ENCODE results near the gene CDCA4. TPM values are rescaled to one million over a fixed set of nuclear protein-coding genes. Genes with fewer than 3 reads are reported as not detected.

The CDCA4 gene
- total RNA-seq, 1 experiment from 2014 or later, result 41.4 TPM

GRCh38 chr14:104966981-104967385, 53.9 kb downstream of the CDCA4 start:
- H3K9me3 Mint-ChIP-seq (ENCODE audit: unreplicated experiment), result no peaks in the 10 kb centered on the region
- Histone ChIP-seq H3K4me1 (no peaks in the 10 kb centered on the region), H3K27me3 (replicated peaks; ENCODE audit: control insufficient read depth, insufficient read depth, low read length) (no peaks in the 10 kb centered on the region), H3K4me3 (ENCODE audit: low read depth, low read length) (no peak overlapping the region), H3K36me3 (ENCODE audit: control insufficient read depth, insufficient read depth, low read length) (no peaks in the 10 kb centered on the region), H3K9me3 (no peaks in the 10 kb centered on the region)
- CTCF ChIA-PET, result no interaction called here
- no peak overlapping the region for H3K4me3 Mint-ChIP-seq (ENCODE audit: unreplicated experiment)
- H3K36me3 Mint-ChIP-seq (ENCODE audit: insufficient read depth, unreplicated experiment), result no peaks in the 10 kb centered on the region
- POLR2A ChIA-PET, result no interaction called here
- no peak overlapping the region for H3K27ac Mint-ChIP-seq (ENCODE audit: unreplicated experiment)
- no peak for TF ChIP-seq CTCF (IDR thresholded peaks at IDR 0.05; ENCODE audit: insufficient read depth in 1 of 2, low read depth in 1 of 2, low read length in 1 of 2, severe bottlenecking in 1 of 2, unreplicated experiment in 1 of 2)
- no TSS peak for BruUV-seq (replicated peaks)
- intact Hi-C loops (cut with micrococcal nuclease; ENCODE audit: unreplicated experiment), result no loop called here
- H3K4me1 Mint-ChIP-seq (ENCODE audit: low read depth, unreplicated experiment), result no peaks in the 10 kb centered on the region
- DNase-seq, result no peak
- H3K27me3 Mint-ChIP-seq (ENCODE audit: insufficient read depth, unreplicated experiment), result peaks cover 3% of the 10 kb centered on the region

GRCh38 chr14:104966261-104966865, 54.5 kb downstream of the CDCA4 start:
- Mint-ChIP-seq H3K36me3 (ENCODE audit: insufficient read depth, unreplicated experiment) (no peaks in the 10 kb centered on the region), H3K27ac (ENCODE audit: unreplicated experiment) (no peak overlapping the region)
- no peaks in the 10 kb centered on the region for H3K9me3 ChIP-seq

GRCh38 chr14:104965561-104966231, 55.2 kb downstream of the CDCA4 start:
- CTCF ChIA-PET, result interaction anchor here (1.5 kb wide), 1 partner anchor 80 kb away, joined by 4 read pairs; no protein-coding TSS in a partner anchor
- Histone ChIP-seq H3K4me3 (ENCODE audit: low read depth, low read length) (no peak overlapping the region), H3K27me3 (replicated peaks; ENCODE audit: control insufficient read depth, insufficient read depth, low read length) (no peaks in the 10 kb centered on the region), H3K4me1 (no peaks in the 10 kb centered on the region), H3K9me3 (no peaks in the 10 kb centered on the region), H3K36me3 (ENCODE audit: control insufficient read depth, insufficient read depth, low read length) (no peaks in the 10 kb centered on the region)
- DNase-seq, result no peak
- BruUV-seq (replicated peaks), result no TSS peak
- Mint-ChIP-seq H3K36me3 (ENCODE audit: insufficient read depth, unreplicated experiment) (no peaks in the 10 kb centered on the region), H3K9me3 (ENCODE audit: unreplicated experiment) (no peaks in the 10 kb centered on the region), H3K4me1 (ENCODE audit: low read depth, unreplicated experiment) (no peaks in the 10 kb centered on the region), H3K27me3 (ENCODE audit: insufficient read depth, unreplicated experiment) (peaks cover 3% of the 10 kb centered on the region), H3K4me3 (ENCODE audit: unreplicated experiment) (no peak overlapping the region), H3K27ac (ENCODE audit: unreplicated experiment) (no peak overlapping the region)
- intact Hi-C loops (cut with micrococcal nuclease; ENCODE audit: unreplicated experiment), result no loop called here
- POLR2A ChIA-PET, result no interaction called here
- TF ChIP-seq CTCF (IDR thresholded peaks at IDR 0.05; ENCODE audit: insufficient read depth in 1 of 2, low read depth in 1 of 2, low read length in 1 of 2, severe bottlenecking in 1 of 2, unreplicated experiment in 1 of 2), result no peak

More at GRCh38 chr14:104966261-104966865, 54.5 kb downstream of the CDCA4 start:
- ChIA-PET CTCF (no interaction called here), POLR2A (no interaction called here)
- DNase-seq, result no peak
- no TSS peak for BruUV-seq (replicated peaks)
- no peaks in the 10 kb centered on the region for H3K9me3 Mint-ChIP-seq (ENCODE audit: unreplicated experiment)
- H3K4me3 ChIP-seq (ENCODE audit: low read depth, low read length), result no peak overlapping the region
- H3K4me1 Mint-ChIP-seq (ENCODE audit: low read depth, unreplicated experiment), result no peaks in the 10 kb centered on the region
- H3K27me3 Mint-ChIP-seq (ENCODE audit: insufficient read depth, unreplicated experiment), result peaks cover 3% of the 10 kb centered on the region
- H3K36me3 ChIP-seq (ENCODE audit: control insufficient read depth, insufficient read depth, low read length), result no peaks in the 10 kb centered on the region
- no peaks in the 10 kb centered on the region for H3K4me1 ChIP-seq
- no peaks in the 10 kb centered on the region for H3K27me3 ChIP-seq (replicated peaks; ENCODE audit: control insufficient read depth, insufficient read depth, low read length)
- H3K4me3 Mint-ChIP-seq (ENCODE audit: unreplicated experiment), result no peak overlapping the region
- intact Hi-C loops (cut with micrococcal nuclease; ENCODE audit: unreplicated experiment), result no loop called here
- no peak for TF ChIP-seq CTCF (IDR thresholded peaks at IDR 0.05; ENCODE audit: insufficient read depth in 1 of 2, low read depth in 1 of 2, low read length in 1 of 2, severe bottlenecking in 1 of 2, unreplicated experiment in 1 of 2)
